Gastrocnemius medialis (tissue), 4 donors: ENCODE results near the gene PTGR3. TPM values are rescaled to one million over a fixed set of nuclear protein-coding genes. Genes with fewer than 3 reads are reported as not detected.

Experiments
- ATAC-seq, 2 donors: fragments of 150-250 bp; one replicate each; pipeline ENCODE4 v1.9.1; 2016
- DNase-seq, 2 donors: peaks; one replicate each; pipeline ENCODE4 v3.0.0-alpha.2; 2019
- H3K27ac ChIP-seq, 4 donors: fragments of 200-600 bp; sonication (generic); 1 replicate in 1 of 4; 2 replicates in 3 of 4; pipeline ENCODE4 v1.5.1; 2016 to 2018; ENCODE audit warnings: mild to moderate bottlenecking in 2 of 4, moderate library complexity in 1 of 4
- H3K27me3 ChIP-seq, 3 donors: fragments of 200-600 bp; sonication (generic) in 2 of 3; 1 replicate in 1 of 3; 2 replicates in 2 of 3; pipeline versions ENCODE4 v1.5.1 to v1.6.0; 2016 to 2019; ENCODE audit warnings: mild to moderate bottlenecking in 1 of 3, moderate library complexity in 1 of 3
- H3K36me3 ChIP-seq, 2 donors: fragments of 200-600 bp; sonication (generic) in 1 of 2; one replicate each; pipeline ENCODE4 v1.5.1; 2017 to 2018
- H3K4me1 ChIP-seq, 2 donors: fragments of 200-600 bp; sonication (generic) in 1 of 2; one replicate each; pipeline ENCODE4 v1.5.1; 2016 to 2017; ENCODE audit warnings: mild to moderate bottlenecking in 2 of 2
- H3K4me3 ChIP-seq, 4 donors: fragments of 200-600 bp; sonication (generic) in 3 of 4; 1 replicate in 1 of 4; 2 replicates in 3 of 4; pipeline ENCODE4 v1.5.1; 2016 to 2019; ENCODE audit warnings: mild to moderate bottlenecking in 2 of 4
- H3K9me3 ChIP-seq, 3 donors: fragments of 200-600 bp; sonication (generic) in 2 of 3; 1 replicate in 1 of 3; 2 replicates in 2 of 3; pipeline ENCODE4 v1.5.1; 2016 to 2019
- CTCF ChIP-seq, 5 experiments: fragments of 450-650 bp in 3 of 5; fragments of 200-600 bp in 2 of 5; sonication (generic) in 2 of 5; IDR thresholded peaks in 4 of 5; conservative IDR thresholded peaks in 1 of 5; 1 replicate in 4 of 5; 2 replicates in 1 of 5; pipeline ENCODE4 v1.5.1; 2016 to 2019; ENCODE audit warnings: antibody characterized with exemption in 5 of 5, mild to moderate bottlenecking in 3 of 5, moderate library complexity in 3 of 5
- POLR2A ChIP-seq, 2 donors: fragments of 450-650 bp; IDR thresholded peaks; one replicate each; pipeline ENCODE4 v1.6.1; 2017; ENCODE audit warnings: antibody characterized with exemption in 2 of 2, mild to moderate bottlenecking in 2 of 2, moderate library complexity in 2 of 2
- in situ Hi-C, 4 donors: fragments of 200-750 bp; cut with MboI; loops; one replicate each; pipeline versions ENCODE4 v1.15.0 to v1.8.0; 2017; ENCODE audit warnings: low sequenced_read_pairs in 4 of 4
- intact Hi-C: fragments of 100-400 bp; cut with DNase I; formaldehyde crosslinking; loops from one replicate; pipeline ENCODE4 v1.15.1; 2023; ENCODE audit warnings: low total_unique reads
- total RNA-seq, 4 donors: library from RNA; depleted of rRNA; stranded (reverse); fragments of >200 nt; gene quantifications; one replicate each; pipeline versions ENCODE4 v1.1.0 to v1.2.3, GENCODE V29; 2016

Gene PTGR3
- total RNA-seq, 4 donors from 2014 or later = 25.7 to 34.0 (median 29.9) TPM

DNA sequence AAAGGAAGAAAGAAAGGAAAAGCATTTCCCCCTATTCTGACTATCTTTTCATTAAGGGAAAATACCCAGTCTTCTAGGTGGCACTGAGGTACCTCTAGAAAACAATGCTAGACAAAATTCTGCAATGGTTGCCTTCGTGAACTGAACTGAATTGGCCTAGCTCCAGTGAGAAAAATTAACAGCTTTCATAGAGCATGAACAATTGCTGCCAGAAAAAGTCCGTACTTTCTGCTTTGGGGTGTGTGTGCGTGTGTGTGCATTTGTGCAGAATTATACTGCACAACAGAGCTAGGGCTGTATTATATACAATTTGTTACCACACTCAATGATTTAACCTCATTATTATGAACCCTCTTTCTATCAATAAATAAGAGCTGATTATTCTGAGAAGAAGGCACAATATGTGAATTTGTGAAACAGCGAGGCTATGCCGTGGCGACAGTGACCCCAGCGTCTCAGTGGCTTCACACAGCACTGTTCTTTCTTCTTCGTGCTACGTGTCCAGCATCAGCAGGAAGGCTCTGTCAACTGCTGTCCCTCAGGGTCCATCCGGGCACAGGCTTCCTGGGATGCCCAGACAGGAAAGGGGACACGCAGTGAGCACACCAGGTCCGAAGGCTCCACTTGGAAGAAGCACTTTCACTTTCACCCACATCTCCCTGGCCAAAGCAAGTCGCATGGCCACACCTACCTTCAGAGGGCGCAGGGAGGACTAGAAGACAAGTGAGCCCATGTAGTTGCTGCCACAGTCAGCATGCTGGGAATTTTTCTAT is 47.5 kb downstream of the PTGR3 start:
- intact Hi-C loops (loop anchor here (5.0 to 10.0 kb wide), 2 partner anchors 41 to 313 kb away; no protein-coding TSS in a partner anchor), in situ Hi-C loops (loop anchor here in 2 of 4 donors (25.0 kb wide), 1 partner anchor 301 kb away; no protein-coding TSS in a partner anchor)
- H3K4me3 ChIP-seq = peak overlapping the region; percentile 53 to 59 (median 55)
- H3K9me3 ChIP-seq = no peaks in the 10 kb centered on the region
- peaks cover 16 to 18% of the 10 kb centered on the region in 2 donors for H3K4me1 ChIP-seq
- DNase-seq (peak in 1 of 2 donors; percentile 65), ATAC-seq (peak; percentile 68 to 86)
- peak overlapping the region; percentile 22 to 60 (median 32) for H3K27ac ChIP-seq
- H3K36me3 ChIP-seq = no peaks in the 10 kb centered on the region
- peak in 2 of 5 experiments; percentile 16 to 40 for TF ChIP-seq CTCF (IDR thresholded peaks at IDR 0.05 in 4 of 5, conservative IDR thresholded peaks at IDR 0.05 in 1 of 5)
- no peak for TF ChIP-seq POLR2A (IDR thresholded peaks at IDR 0.05)
- H3K27me3 ChIP-seq = no peaks in the 10 kb centered on the region

DNA sequence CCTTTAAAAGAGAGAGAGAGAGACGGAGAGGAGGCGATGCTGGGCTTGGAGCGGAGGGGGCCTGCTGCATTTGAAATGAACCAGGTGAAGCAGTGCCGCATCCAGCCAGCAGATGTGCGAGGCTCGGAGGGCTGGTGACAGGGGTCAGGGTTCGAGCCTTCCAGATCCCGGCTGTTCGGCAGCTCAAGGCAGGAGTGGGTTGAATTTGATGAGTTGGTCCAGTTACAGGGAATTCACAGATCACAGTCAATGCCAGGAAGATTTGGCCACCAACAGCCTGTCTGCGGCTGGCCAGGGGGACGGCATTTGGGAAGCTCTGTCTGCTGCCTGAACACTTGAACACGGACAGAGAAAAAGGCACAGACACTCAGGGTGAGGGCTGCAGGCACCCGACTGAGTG is 48.6 kb downstream of the PTGR3 start:
- no peak overlapping the region for H3K27ac ChIP-seq
- intact Hi-C loops = loop anchor here (5.0 to 10.0 kb wide), 2 partner anchors 42 to 314 kb away; no protein-coding TSS in a partner anchor
- ATAC-seq (no peak), DNase-seq (no peak)
- no peaks in the 10 kb centered on the region for H3K36me3 ChIP-seq
- H3K4me1 ChIP-seq = peaks cover 16 to 18% of the 10 kb centered on the region in 2 donors
- H3K4me3 ChIP-seq = no peak overlapping the region
- H3K9me3 ChIP-seq = no peaks in the 10 kb centered on the region
- TF ChIP-seq POLR2A (IDR thresholded peaks at IDR 0.05) (no peak), CTCF (IDR thresholded peaks at IDR 0.05 in 4 of 5, conservative IDR thresholded peaks at IDR 0.05 in 1 of 5) (no peak)
- no peaks in the 10 kb centered on the region for H3K27me3 ChIP-seq
- in situ Hi-C loops = loop anchor here in 2 of 4 donors (25.0 kb wide), 1 partner anchor 302 kb away; no protein-coding TSS in a partner anchor

DNA sequence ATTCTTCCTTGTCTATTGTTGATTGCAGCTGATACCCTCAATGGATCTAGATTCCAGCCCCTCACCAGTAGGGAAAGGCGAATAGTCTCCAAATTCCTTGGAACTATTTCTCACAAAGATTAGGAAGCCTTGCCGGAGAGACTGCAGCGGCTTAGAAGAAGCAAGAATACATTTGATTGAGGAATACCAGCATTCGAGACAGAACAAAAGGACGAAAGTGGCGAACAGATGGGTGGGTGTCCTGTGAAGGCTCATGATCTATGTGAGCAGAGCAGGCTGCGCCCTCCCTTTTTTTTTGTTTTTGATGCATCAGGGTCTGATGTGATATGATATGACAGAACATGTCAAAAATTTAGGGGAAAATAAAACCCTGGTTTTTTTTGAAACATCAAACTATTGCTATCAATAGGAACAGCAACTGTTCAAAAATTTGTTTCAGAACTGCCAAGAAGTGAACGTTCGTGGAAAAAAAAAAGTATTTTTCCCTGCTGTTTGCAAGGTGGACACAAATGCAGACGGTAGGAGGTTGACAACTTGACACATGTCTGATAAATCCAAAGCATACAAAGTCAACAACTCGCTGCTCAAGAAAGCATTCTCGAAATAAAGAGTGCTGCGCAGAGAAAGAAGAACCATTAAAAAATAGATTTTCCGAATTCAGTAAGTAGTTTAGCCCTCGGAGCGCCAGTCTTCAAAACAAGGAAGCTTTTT is 49.1 kb downstream of the PTGR3 start:
- DNase-seq (no peak), ATAC-seq (no peak)
- Histone ChIP-seq H3K4me3 (no peak overlapping the region), H3K9me3 (no peaks in the 10 kb centered on the region), H3K4me1 (peaks cover 16 to 18% of the 10 kb centered on the region in 2 donors), H3K27ac (no peak overlapping the region), H3K36me3 (no peaks in the 10 kb centered on the region), H3K27me3 (no peaks in the 10 kb centered on the region)
- intact Hi-C loops (loop anchor here (5.0 to 10.0 kb wide), 2 partner anchors 42 to 315 kb away; no protein-coding TSS in a partner anchor), in situ Hi-C loops (loop anchor here in 2 of 4 donors (25.0 kb wide), 1 partner anchor 302 kb away; no protein-coding TSS in a partner anchor)
- TF ChIP-seq CTCF (IDR thresholded peaks at IDR 0.05 in 4 of 5, conservative IDR thresholded peaks at IDR 0.05 in 1 of 5) (no peak), POLR2A (IDR thresholded peaks at IDR 0.05) (no peak)

GRCh38 chr18:75159238-75159518 is 49.8 kb downstream of the PTGR3 start:
- Histone ChIP-seq H3K27ac (no peak overlapping the region), H3K9me3 (no peaks in the 10 kb centered on the region), H3K27me3 (no peaks in the 10 kb centered on the region), H3K36me3 (no peaks in the 10 kb centered on the region), H3K4me3 (no peak overlapping the region), H3K4me1 (peaks cover 16 to 18% of the 10 kb centered on the region in 2 donors)
- ATAC-seq (no peak), DNase-seq (no peak)
- in situ Hi-C loops = loop anchor here in 2 of 4 donors (25.0 kb wide), 1 partner anchor 303 kb away; no protein-coding TSS in a partner anchor
- no peak for TF ChIP-seq POLR2A (IDR thresholded peaks at IDR 0.05)
- TF ChIP-seq CTCF (IDR thresholded peaks at IDR 0.05 in 4 of 5, conservative IDR thresholded peaks at IDR 0.05 in 1 of 5) = no peak
- intact Hi-C loops = no loop called here

Other genes with a start within 250 kb of the PTGR3 start
- gene TSHZ1, start 1.7 kb upstream of the PTGR3 start, total RNA-seq = 1 to 10 TPM; 5.9 to 7.9 (median 7.6) TPM
- not detected for gene SMIM21, start 218.6 kb upstream of the PTGR3 start, total RNA-seq